ENCODE results near the gene PPARD.

The PPARD gene

GRCh38 chr6:35358086-35358485 is 15.7 kb downstream of the PPARD start:
- no peak for DNase-seq

DNA sequence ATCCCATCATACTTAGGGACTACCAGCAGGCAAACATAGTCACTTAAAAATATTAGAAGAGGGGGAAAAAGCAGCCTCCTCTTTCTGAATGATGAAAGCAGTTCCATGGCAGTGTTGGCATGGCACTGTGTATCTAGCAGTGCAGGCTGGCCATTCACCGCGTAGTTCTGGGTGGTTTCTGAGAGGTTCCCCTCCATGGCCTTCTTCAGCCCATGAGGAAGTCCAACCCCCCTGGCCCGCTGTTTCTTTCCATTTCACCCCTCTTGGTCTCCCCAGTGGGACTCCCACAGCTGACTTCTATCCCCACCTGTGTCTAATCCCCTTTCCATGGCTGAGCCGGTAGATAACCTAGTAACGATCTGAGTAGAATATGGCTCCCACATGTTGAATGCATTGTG is 17.0 kb downstream of the PPARD start:
- no peak for DNase-seq

DNA sequence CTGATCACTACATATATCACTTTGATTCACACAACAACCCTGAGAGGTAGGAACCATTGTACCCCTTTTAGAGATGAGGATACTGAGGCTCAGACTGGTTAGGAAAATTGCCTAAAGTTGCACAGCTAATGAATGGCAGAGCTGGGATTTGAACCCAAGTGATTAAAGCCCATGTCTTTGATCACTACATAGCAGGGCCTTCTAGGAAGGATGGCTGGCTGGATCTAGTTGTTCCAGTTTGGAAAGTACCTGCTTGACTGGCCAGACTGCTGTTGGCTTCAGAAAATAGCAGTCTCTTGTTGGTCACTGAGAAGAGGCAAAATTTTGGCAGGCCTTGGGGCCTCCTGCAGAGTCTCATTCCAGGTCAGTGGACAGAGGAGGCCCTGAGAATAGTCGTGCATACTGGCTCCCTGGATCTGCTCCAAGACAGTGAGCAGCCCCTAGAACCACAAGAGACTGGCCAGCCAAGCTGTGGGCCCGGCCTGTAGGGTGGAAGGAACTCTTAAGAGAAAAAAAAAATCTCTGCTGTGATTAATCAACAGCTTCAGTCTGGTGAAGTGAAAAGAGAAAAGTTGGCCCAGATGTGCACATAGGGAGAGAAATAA is 17.5 kb downstream of the PPARD start:
- DNase-seq = no peak

DNA sequence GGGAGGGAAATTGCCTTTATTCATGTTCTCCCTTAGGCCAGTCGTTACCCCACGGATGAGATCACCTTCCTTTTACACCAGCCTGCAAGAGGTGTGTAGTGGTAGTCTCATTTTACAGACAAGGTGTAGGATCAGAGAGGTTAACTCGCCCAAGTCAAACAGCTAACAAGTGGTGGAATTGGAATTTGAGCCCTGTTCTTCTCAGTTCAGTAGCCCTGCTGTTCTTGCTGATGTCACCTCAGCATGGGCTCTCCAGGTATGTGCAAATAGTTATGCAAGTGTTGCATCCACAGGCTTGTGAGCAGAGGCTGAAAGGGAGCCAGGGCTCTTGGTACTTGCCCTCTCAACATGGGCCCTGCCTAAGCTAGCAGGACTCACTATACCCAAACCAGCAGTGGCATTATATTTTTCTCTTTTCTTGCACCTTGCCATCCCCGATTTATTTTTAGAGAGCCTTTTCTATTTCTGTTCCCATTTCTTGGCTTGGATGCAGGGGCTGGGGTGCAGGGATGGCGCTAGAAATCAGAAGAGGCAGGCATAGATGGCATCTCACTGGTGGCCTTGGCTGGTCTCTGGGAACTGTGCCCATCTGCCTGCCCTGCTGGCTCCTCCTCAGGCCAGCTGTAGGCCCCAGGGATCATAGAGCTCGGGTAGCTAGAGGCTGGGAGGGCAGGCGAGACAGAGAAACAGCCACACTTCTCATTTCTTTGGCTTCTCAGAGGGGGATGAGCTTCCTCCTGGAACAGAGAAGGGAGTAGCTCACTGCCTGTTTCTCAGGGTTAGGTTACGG is 18.2 kb downstream of the PPARD start:
- DNase-seq = no peak

DNA sequence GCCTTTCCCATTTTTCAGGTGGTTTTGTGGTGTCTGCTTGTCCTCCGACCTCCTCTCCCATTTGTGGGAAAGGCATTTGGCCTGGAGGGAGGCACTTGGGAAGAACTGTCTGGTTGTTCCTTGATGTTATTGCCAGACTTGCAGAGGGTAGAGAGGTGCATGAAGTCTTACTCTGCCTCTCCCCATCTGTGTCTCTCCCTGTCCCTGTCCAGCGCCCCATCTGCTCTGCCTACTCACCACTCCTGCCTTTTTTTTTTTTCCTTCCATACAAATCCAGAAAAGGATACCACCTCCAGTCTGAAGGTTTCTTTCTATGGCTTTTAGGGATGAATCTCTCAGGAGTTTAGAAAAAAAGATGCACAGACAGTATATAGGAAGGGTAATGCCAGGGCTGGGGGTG is 19.8 kb downstream of the PPARD start:
- DNase-seq = no peak

DNA sequence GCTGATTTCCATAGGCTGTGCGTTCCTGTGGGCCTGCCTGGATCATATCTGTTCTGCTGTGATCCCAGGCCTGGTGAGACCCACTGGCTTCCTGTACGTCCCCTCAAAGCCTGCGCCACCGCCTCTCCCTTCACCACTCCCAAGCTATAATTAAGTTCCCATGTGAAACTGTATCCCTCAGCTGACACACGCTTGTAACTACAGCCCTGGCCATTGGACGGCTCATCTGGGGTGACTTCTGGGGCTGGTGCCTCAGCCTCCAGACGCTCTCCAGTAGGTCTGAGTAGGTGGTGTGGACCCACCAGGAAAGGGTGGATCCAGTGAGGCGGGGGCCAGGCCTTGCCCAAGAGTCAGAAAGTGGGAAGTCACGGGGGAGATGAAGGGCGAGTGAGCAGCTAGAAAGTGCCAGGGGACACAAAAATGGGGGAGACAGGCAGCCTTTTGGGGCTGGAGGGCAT is 21.0 kb downstream of the PPARD start:
- no peak for DNase-seq

GRCh38 chr6:35365594-35366203 is 23.3 kb downstream of the PPARD start:
- DNase-seq = no peak

GRCh38 chr6:35366204-35366596 is 23.8 kb downstream of the PPARD start:
- no peak for DNase-seq

DNA sequence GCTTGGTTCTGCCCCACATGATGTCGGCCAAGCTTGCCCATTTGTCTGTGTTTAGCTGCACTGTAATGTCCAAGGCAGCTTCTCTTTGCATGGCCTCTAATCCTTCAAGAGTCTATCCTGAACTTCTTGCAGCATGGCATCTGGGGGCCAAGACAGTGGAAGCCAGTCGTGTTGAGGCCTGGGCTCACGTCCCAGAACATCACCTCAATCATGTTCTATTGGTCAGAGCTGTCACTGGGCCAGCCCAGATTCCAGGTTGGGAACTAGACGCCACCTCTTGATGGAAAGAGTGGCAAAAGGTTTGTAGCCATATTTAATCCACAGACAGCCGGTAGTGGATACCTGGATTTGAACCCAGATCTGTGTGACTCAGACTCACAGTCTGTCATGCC is 25.3 kb downstream of the PPARD start:
- no peak for DNase-seq

DNA sequence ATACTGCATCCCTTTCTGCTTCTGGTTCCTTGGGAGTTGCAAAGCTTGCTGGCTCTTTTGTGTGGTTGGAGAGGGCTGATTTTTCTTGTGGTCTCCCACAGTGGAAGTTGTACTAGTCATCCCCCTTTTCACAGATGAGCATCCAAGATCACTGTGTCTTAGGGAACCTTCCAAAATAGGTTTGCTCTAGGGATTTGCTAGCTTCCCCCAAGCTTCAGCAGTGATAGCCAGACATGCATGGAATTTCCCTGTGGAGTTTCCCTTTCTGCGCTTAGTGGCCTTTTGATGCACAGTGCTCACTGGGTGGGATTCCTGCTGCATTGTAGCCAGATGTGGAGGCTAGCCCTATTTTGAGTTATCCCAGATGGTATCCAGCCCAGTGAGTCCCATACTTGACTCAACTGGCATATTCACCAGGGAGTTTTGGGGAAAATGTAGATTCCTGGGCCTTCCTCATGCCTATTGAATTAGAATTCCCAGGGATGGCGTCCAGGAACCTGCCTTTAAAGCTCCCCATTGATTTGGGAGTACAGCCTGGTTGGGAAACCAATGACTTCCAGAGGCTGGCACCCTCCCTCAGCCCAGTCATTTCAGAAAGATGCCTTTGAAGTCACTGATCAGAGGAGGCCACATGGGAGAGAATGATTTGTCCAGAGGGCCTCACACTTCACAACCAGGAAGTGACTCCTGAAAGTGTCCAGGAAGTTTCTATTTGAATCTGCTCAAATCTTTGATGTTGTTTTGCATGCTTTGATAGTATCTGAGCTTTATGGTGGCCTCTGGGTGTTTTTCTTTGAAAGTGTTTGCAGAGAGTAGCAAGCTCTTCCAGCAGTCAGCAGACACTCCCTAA is 25.9 kb downstream of the PPARD start:
- DNase-seq = no peak

DNA sequence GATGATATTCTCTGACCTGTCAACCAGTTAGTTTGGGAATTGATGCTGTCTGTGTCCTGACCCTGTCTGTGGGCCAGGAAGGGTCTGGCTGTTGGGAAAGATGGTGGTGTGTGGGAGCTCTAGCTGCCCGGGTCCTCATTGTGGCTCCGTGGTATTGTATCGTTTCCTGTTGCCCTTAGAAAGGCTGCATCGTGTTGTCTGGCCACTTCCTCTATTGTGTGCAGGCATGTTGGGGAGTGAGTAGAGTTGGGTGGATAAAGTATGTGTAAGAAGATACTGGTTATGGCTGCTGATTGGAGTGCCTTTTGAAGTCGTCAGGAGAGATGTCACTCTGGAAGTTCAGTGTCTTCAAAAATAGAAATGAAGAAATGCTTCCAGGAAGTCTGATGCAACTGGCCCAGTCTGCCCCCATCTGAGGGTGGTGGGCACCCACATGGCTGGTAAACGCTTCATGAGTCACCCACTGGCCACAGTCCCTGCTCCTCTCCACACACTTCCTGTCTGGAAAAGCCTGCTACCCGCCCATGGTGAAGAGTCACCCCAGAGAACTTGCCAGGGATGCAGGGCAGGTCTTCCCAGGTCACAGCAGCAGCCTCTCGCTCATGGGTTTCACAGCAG is 27.9 kb downstream of the PPARD start:
- peak; percentile 18 for DNase-seq

DNA sequence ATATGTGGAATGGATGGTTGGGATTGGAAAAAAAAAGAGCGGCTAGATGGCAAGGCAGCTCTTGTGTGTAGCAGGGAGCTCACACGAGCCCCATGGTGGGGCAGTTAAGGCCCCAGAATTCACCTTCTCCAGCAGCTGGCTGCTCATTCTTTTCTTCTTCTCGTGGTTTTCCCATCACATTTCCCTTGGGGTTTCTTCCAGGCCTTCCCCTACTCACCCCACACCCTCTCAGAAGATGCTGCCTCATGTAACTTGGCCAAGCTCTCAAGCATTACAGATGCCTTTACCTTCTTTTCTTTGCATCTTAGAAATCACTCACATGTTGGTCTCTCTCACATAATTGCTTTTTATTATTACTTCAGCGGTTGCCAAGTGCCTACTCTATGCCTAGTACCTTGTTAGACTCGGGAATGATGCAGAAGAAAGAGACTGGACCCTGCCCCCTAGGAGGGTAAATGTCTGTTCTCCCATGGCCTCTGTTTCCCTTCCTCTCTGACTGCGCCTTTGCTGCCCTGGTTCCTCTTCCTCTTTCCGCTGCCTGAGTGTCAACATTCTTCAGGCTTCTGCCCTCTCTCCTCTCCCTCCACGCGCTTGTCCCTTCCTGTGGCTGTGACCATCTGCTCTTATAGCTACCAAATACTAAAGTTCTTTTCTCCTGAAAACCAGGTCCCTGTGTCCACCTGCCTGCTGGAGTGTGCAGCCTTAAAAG is 28.6 kb downstream of the PPARD start:
- no peak for DNase-seq

GRCh38 chr6:35371494-35372262 is 29.3 kb downstream of the PPARD start:
- no peak for DNase-seq

DNA sequence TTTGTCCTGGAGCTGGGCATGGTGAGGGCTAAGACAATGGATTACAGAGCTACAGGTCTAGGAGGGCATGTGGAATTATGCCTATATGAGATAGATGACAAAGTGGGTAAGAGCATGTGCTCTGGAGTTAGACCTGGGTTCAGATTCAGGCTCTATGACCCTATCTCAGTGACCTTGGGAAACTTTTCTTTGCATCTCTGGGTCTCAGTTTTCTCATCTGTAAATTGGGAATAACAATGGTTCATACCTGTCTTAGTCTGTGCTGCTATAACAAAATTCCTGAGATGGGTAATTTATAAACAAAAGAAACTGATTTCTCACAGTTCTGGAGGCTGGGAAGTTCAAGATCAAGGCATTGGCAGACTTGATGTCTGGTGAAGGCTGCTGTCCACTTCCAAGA is 30.3 kb downstream of the PPARD start:
- no peak for DNase-seq

- DNase-seq = no peak
Measured at GRCh38 chr6:35376281-35376680, 33.9 kb downstream of the PPARD start.

- no peak for DNase-seq
Measured at GRCh38 chr6:35377002-35377401, 34.6 kb downstream of the PPARD start.

- DNase-seq = no peak
Measured at GRCh38 chr6:35378261-35378660, 35.9 kb downstream of the PPARD start.

GRCh38 chr6:35381132-35381531 is 38.8 kb downstream of the PPARD start:
- no peak for DNase-seq

GRCh38 chr6:35382015-35382414 is 39.7 kb downstream of the PPARD start:
- DNase-seq = no peak

DNA sequence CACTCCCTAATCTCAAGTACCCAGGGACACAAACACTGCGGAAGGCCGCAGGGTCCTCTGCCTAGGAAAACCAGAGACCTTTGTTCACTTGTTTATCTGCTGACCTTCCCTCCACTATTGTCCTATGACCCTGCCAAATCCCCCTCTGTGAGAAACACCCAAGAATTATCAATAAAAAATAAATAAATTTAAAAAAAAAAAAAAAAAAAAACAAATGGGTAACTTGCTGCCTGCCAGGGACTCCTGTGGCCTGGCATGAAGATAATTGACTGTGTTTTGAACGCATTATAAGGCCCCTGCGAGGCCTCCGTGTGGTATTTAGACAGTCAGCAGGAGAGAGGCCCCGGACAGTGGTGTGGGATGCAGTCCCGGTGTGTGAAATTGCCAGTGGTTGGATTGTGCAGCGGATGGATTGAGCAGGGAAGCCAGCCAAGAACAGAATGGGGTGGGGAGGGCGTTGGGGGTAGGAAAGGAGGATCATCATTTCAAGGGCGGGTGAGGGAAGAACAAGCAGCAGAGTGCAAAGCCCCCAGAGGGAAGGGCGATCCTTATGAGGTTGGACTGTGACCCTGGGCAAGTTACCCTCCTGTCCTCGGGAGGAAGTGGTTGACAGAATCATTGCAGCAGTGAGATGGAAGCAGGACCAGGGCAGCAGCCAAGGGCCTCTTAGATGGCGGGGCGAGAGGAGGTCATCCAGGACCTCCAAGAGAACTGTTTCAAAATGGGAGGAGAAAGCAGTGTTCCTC is 43.3 kb downstream of the PPARD start:
- DNase-seq = no peak

- no peak for DNase-seq
Measured at GRCh38 chr6:35386989-35387388, 44.6 kb downstream of the PPARD start.

Data from activated CD4-positive, alpha-beta T cell treated with anti-CD3 and anti-CD28 coated beads, Interleukin-2, amount 50 U/mL, for 1 hour (primary cell).